B cell (primary cell): ENCODE data around the gene KIAA0232. TPM values are rescaled to one million over a fixed set of nuclear protein-coding genes. Genes with fewer than 3 reads are reported as not detected.
A peak's percentile ranks its signal among the peaks of the same experiment; 100 is the strongest.

ENCODE experiments used
- ATAC-seq: fragments of 200-7000 bp; cut with Tn5 transposase; one replicate; pipeline ENCODE4 v1.10.0; 2021; ENCODE audit warnings: low read depth, mild to moderate bottlenecking, moderate number of reproducible peaks, moderate library complexity
- CTCF ChIA-PET: fragments of 350-600 bp; sonication (Branson Sonifier 250); formaldehyde crosslinking; loops from one replicate; lab custom pipeline; 2021; ENCODE audit warnings: antibody characterized with exemption, inconsistent platforms; lab: Charles Lee
- POLR2A ChIA-PET: fragments of 350-600 bp; sonication (Branson Sonifier 250); formaldehyde crosslinking; loops from one replicate; lab custom pipeline; 2021; ENCODE audit warnings: antibody characterized with exemption; lab: Charles Lee
- DNase-seq: peaks from one replicate; pipeline ENCODE4 v3.0.0; 2013
- H2AFZ ChIP-seq: 2 replicates; pipeline ENCODE4 v1.6.1; 2012; ENCODE audit warnings: mild to moderate bottlenecking, low read depth, low read length; ENCODE audit not compliant: insufficient read depth, poor library complexity, severe bottlenecking
- H3K27ac ChIP-seq, 2 donors: 1 replicate in 1 of 2; 2 replicates in 1 of 2; pipeline ENCODE4 v1.5.1; 2012 to 2013; ENCODE audit warnings: low read length in 2 of 2, mild to moderate bottlenecking in 2 of 2, moderate library complexity in 1 of 2
- H3K27me3 ChIP-seq, 4 experiments: fragments of 200-600 bp in 1 of 4; sonication (generic) in 1 of 4; replicated peaks in 1 of 4; 1 replicate in 2 of 4; 2 replicates in 2 of 4; pipeline versions ENCODE4 v1.6.1 to v1.7.0; 2013 to 2016; ENCODE audit warnings: low read length in 3 of 4, mild to moderate bottlenecking in 2 of 4, mixed read lengths in 1 of 4, moderate library complexity in 1 of 4; ENCODE audit not compliant: insufficient read depth in 4 of 4, control insufficient read depth in 3 of 4; ENCODE audit errors: control extremely low read depth in 1 of 4
- H3K36me3 ChIP-seq, 2 experiments: replicated peaks in 1 of 2; 1 replicate in 1 of 2; 2 replicates in 1 of 2; pipeline versions ENCODE4 v1.6.1 to v1.7.1; 2013; ENCODE audit warnings: low read length in 1 of 2; ENCODE audit not compliant: insufficient read depth in 2 of 2, control insufficient read depth in 1 of 2; ENCODE audit errors: control extremely low read depth in 1 of 2, extremely low read depth in 1 of 2
- H3K4me1 ChIP-seq, 2 donors: fragments of 200-600 bp in 1 of 2; sonication (generic) in 1 of 2; 1 replicate in 1 of 2; 2 replicates in 1 of 2; pipeline versions ENCODE4 v1.5.1 to v1.6.1; 2013 to 2017; ENCODE audit warnings: low read length in 2 of 2; ENCODE audit not compliant: control insufficient read depth in 2 of 2, insufficient read depth in 2 of 2
- H3K4me2 ChIP-seq: replicated peaks from 2 replicates; pipeline ENCODE3; 2012; ENCODE audit warnings: mild to moderate bottlenecking, low read depth, low read length; ENCODE audit not compliant: poor library complexity, severe bottlenecking
- H3K4me3 ChIP-seq, 5 experiments: fragments of 200-600 bp in 1 of 5; sonication (generic) in 1 of 5; 1 replicate in 3 of 5; 2 replicates in 2 of 5; pipeline versions ENCODE4 v1.5.1 to v1.7.0; 2011 to 2016; ENCODE audit warnings: low read length in 4 of 5, mild to moderate bottlenecking in 4 of 5, low read depth in 2 of 5, control low read depth in 1 of 5, moderate library complexity in 1 of 5; ENCODE audit not compliant: insufficient read depth in 1 of 5; ENCODE audit errors: control extremely low read depth in 1 of 5, extremely low read depth in 1 of 5
- H3K79me2 ChIP-seq: fragments of 200-600 bp; sonication (generic); one replicate; pipeline ENCODE4 v1.6.0; 2016; ENCODE audit warnings: low read length; ENCODE audit not compliant: control insufficient read depth, insufficient read depth
- H3K9ac ChIP-seq: fragments of 200-600 bp; sonication (generic); 2 replicates; pipeline ENCODE4 v1.6.1; 2017; ENCODE audit warnings: mild to moderate bottlenecking, low read length, moderate library complexity
- H3K9me3 ChIP-seq, 3 donors: one replicate each; pipeline versions ENCODE4 v1.6.1 to v1.7.1; 2013; ENCODE audit warnings: low read length in 2 of 3; ENCODE audit not compliant: control insufficient read depth in 2 of 3, insufficient read depth in 1 of 3; ENCODE audit errors: control extremely low read depth in 1 of 3
- H4K20me1 ChIP-seq: 2 replicates; pipeline ENCODE4 v1.6.0; 2012; ENCODE audit warnings: mild to moderate bottlenecking, low read length; ENCODE audit not compliant: insufficient read depth, control insufficient read depth, poor library complexity, severe bottlenecking
- H3K27ac Mint-ChIP-seq: one replicate; pipeline ENCODE4 v1.8.0; 2021; ENCODE audit warnings: mixed read lengths
- H3K27me3 Mint-ChIP-seq: one replicate; pipeline ENCODE4 v1.8.0; 2021; ENCODE audit warnings: mixed read lengths
- H3K4me1 Mint-ChIP-seq: one replicate; pipeline ENCODE4 v1.8.0; 2021; ENCODE audit warnings: mixed read lengths
- H3K4me3 Mint-ChIP-seq: one replicate; pipeline ENCODE4 v1.8.0; 2021; ENCODE audit warnings: mixed read lengths
- H3K9me3 Mint-ChIP-seq: one replicate; pipeline ENCODE4 v1.8.0; 2022; ENCODE audit warnings: mixed read lengths; ENCODE audit not compliant: insufficient read depth
- EZH2 ChIP-seq: IDR thresholded peaks from 2 replicates; pipeline ENCODE4 v1.6.1; 2012; ENCODE audit warnings: borderline replicate concordance, low read depth, mild to moderate bottlenecking, moderate library complexity, low read length; ENCODE audit not compliant: insufficient read depth, poor library complexity, severe bottlenecking
- WGBS: methylation state at CpG from one replicate; pipeline ENCODE4 v1.1.5; 2013; ENCODE audit warnings: missing lambda C conversion rate; ENCODE audit not compliant: insufficient coverage; 5-methylcytosine and 5-hydroxymethylcytosine counted together
- intact Hi-C: fragments of 100-400 bp; cut with micrococcal nuclease; formaldehyde crosslinking; loops from one replicate; pipeline ENCODE4 v1.10.0; 2022
- polyA plus RNA-seq: library from polyadenylated mRNA; depleted of rRNA; stranded (reverse); fragments of >200 nt; gene quantifications from 2 replicates; pipeline ENCODE4 v1.2.3, GENCODE V29; 2012
- total RNA-seq, 2 donors: library from RNA; stranded (reverse); fragments of 120-200 nt in 1 of 2; gene quantifications; 1 replicate in 1 of 2; 2 replicates in 1 of 2; pipeline versions ENCODE4 v1.2.3 to v1.2.4, GENCODE V29; 2013 to 2022
- TF ChIP-seq, protein P1 (sequence below): fragments of 200-600 bp; IDR thresholded peaks from one replicate; pipeline ENCODE4 v1.8.0; 2022; ENCODE audit warnings: antibody characterized with exemption, mild to moderate bottlenecking

Gene KIAA0232
- total and polyA plus RNA-seq, 2 donors (not counting 1 experiment from before 2014, with no cell fraction given): 2.9 to 20.8 TPM

- no peaks in the 10 kb centered on the region for H3K27me3 ChIP-seq
- peaks cover 92% of the 10 kb centered on the region for H3K79me2 ChIP-seq
- TF ChIP-seq, protein P1, sequence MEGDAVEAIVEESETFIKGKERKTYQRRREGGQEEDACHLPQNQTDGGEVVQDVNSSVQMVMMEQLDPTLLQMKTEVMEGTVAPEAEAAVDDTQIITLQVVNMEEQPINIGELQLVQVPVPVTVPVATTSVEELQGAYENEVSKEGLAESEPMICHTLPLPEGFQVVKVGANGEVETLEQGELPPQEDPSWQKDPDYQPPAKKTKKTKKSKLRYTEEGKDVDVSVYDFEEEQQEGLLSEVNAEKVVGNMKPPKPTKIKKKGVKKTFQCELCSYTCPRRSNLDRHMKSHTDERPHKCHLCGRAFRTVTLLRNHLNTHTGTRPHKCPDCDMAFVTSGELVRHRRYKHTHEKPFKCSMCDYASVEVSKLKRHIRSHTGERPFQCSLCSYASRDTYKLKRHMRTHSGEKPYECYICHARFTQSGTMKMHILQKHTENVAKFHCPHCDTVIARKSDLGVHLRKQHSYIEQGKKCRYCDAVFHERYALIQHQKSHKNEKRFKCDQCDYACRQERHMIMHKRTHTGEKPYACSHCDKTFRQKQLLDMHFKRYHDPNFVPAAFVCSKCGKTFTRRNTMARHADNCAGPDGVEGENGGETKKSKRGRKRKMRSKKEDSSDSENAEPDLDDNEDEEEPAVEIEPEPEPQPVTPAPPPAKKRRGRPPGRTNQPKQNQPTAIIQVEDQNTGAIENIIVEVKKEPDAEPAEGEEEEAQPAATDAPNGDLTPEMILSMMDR: no peak
- TF ChIP-seq EZH2: no peak
- Mint-ChIP-seq H3K27ac (peak overlapping the region; percentile 88), H3K27me3 (no peaks in the 10 kb centered on the region), H3K4me1 (peaks cover 37% of the 10 kb centered on the region), H3K9me3 (no peaks in the 10 kb centered on the region), H3K4me3 (peak overlapping the region; percentile 72)
- 13% methylated on average over 7 of the region's 7 CpGs for WGBS
- intact Hi-C loops: loop anchor here (5.0 to 10.0 kb wide), 2 partner anchors 54 to 204 kb away; partner anchors contain the start of gene BLOC1S4
- peak overlapping the region in 2 of 5 experiments; percentile 3 to 34 for H3K4me3 ChIP-seq
- peak; percentile 45 for DNase-seq
- ChIA-PET POLR2A (no interaction called here), CTCF (interaction anchor here (1.1 kb wide), 1 partner anchor 48 kb away, joined by 6 read pairs; no protein-coding TSS in a partner anchor)
- H3K9ac ChIP-seq: peak overlapping the region; percentile 17
- H3K27ac ChIP-seq: peak overlapping the region; percentile 44 to 55
- H3K4me1 ChIP-seq: peaks cover 31 to 34% of the 10 kb centered on the region in 2 donors
- peaks cover 61% of the 10 kb centered on the region for H4K20me1 ChIP-seq
- H3K9me3 ChIP-seq: no peaks in the 10 kb centered on the region
- peak overlapping the region; percentile 64 for H3K4me2 ChIP-seq
- H3K36me3 ChIP-seq: peaks cover 0 to 2% of the 10 kb centered on the region in 2 experiments
- no peak for ATAC-seq
- peak overlapping the region; percentile 60 for H2AFZ ChIP-seq
Observed at GRCh38 chr4:6918338-6918737, 135.8 kb downstream of the KIAA0232 start.

DNA sequence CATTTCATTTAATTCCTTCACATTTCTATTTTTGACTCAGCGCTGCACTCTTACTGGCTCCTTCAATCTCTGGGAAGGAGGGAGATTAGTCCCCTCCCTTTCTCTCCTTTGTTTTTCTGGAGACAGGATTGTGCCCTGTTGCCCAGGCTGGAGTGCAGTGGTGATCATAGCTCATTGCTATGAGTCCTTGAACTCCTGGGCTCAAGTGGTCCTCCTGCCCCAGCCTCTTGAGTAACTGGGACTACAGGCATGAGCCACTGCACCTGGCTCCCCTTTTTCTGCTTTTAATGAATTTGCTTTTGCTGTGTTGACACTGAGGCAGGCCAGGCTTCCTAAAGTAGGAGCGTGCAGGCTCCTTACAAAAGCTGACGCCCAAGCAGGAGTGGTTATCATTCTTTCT, 137.6 kb downstream of the KIAA0232 start:
- H3K36me3 ChIP-seq: peaks cover 0 to 20% of the 10 kb centered on the region in 2 experiments
- TF ChIP-seq, protein P1: no peak
- Mint-ChIP-seq H3K27me3 (no peaks in the 10 kb centered on the region), H3K9me3 (no peaks in the 10 kb centered on the region), H3K27ac (no peak overlapping the region), H3K4me1 (peaks cover 39% of the 10 kb centered on the region), H3K4me3 (no peak overlapping the region)
- H3K4me2 ChIP-seq: no peak overlapping the region
- WGBS: 50% methylated on average over 2 of the region's 3 CpGs
- ChIA-PET POLR2A (no interaction called here), CTCF (interaction anchor here (1.0 kb wide), 1 partner anchor 53 kb away, joined by 3 read pairs; no protein-coding TSS in a partner anchor)
- intact Hi-C loops: no loop called here
- no peak overlapping the region for H2AFZ ChIP-seq
- H3K27me3 ChIP-seq: no peaks in the 10 kb centered on the region
- H3K4me1 ChIP-seq: peaks cover 31 to 34% of the 10 kb centered on the region in 2 donors
- DNase-seq (no peak), ATAC-seq (no peak)
- H3K4me3 ChIP-seq: no peak overlapping the region
- no peaks in the 10 kb centered on the region for H3K9me3 ChIP-seq
- H3K79me2 ChIP-seq: peaks cover 92% of the 10 kb centered on the region
- peaks cover 74% of the 10 kb centered on the region for H4K20me1 ChIP-seq
- no peak overlapping the region for H3K27ac ChIP-seq
- no peak overlapping the region for H3K9ac ChIP-seq
